Measurements from ENCODE around the gene SARM1. TPM values are rescaled to one million over a fixed set of nuclear protein-coding genes. Genes with fewer than 3 reads are reported as not detected.
"Not testable (repeated sequence)": the region's sequence is repeated elsewhere in the genome, so short reads cannot be mapped to it uniquely, and the experiment has no call there.

Gene SARM1
- total RNA-seq, 4 donors from 2014 or later = 6.0 to 22.1 (median 9.5) TPM

GRCh38 chr17:28426081-28426519 lies 54.6 kb downstream of the SARM1 start:
- TF ChIP-seq EP300 (IDR thresholded peaks at IDR 0.05; ENCODE audit: low read depth) = no peak
- peak in 4 of 5 experiments; percentile 11 to 37 (median 30) for TF ChIP-seq CTCF (IDR thresholded peaks at IDR 0.05)
- TF ChIP-seq POLR2AphosphoS5 (IDR thresholded peaks at IDR 0.05) = no peak
- DNase-seq = peak; percentile 27
- 81% methylated on average over 9 of the region's 9 CpGs; no CpG with 5 or more reads in 1 of the 2 donors for WGBS, 2 donors (ENCODE audit: low coverage in 1 of 2)
- Histone ChIP-seq H3K36me3 (no peaks in the 10 kb centered on the region), H3K9me3 (no peaks in the 10 kb centered on the region), H3K4me1 (no peaks in the 10 kb centered on the region), H3K27ac (no peak overlapping the region), H3K27me3 (no peaks in the 10 kb centered on the region), H3K4me3 (no peak overlapping the region)
- in situ Hi-C loops (cut with MboI; ENCODE audit: low pct_ligation_motif_present in 1 of 4, low pct_unique_long_range_greater_than_20kb in 1 of 4, low sequenced_read_pairs in 3 of 4) (no loop called here), intact Hi-C loops (cut with DNase I; ENCODE audit: low total_unique reads) (no loop called here)

GRCh38 chr17:28427371-28427770 lies 55.9 kb downstream of the SARM1 start:
- intact Hi-C loops (cut with DNase I; ENCODE audit: low total_unique reads) = no loop called here
- TF ChIP-seq EP300 (IDR thresholded peaks at IDR 0.05; ENCODE audit: low read depth) (no peak), POLR2AphosphoS5 (IDR thresholded peaks at IDR 0.05) (no peak), CTCF (IDR thresholded peaks at IDR 0.05) (no peak), POLR2A (IDR thresholded peaks at IDR 0.05) (no peak)
- in situ Hi-C loops (cut with MboI; ENCODE audit: low pct_ligation_motif_present in 1 of 4, low pct_unique_long_range_greater_than_20kb in 1 of 4, low sequenced_read_pairs in 3 of 4) = no loop called here
- no peak overlapping the region for H3K4me3 ChIP-seq
- H3K4me1 ChIP-seq = no peaks in the 10 kb centered on the region
- 74 to 75% methylated on average over 4 to 5 of the region's 5 CpGs for WGBS, 2 donors (ENCODE audit: low coverage in 1 of 2)
- H3K27me3 ChIP-seq = peaks cover 8% of the 10 kb centered on the region
- H3K27ac ChIP-seq = no peak overlapping the region
- no peaks in the 10 kb centered on the region for H3K36me3 ChIP-seq
- no peak for DNase-seq
- no peaks in the 10 kb centered on the region for H3K9me3 ChIP-seq

- H3K4me3 ChIP-seq; H3K27ac ChIP-seq; intact Hi-C loops (cut with DNase I; ENCODE audit: low total_unique reads); H3K36me3 ChIP-seq; H3K9me3 ChIP-seq; H3K27me3 ChIP-seq; in situ Hi-C loops (cut with MboI; ENCODE audit: low pct_ligation_motif_present in 1 of 4, low pct_unique_long_range_greater_than_20kb in 1 of 4, low sequenced_read_pairs in 3 of 4); DNase-seq; H3K4me1 ChIP-seq: not testable (repeated sequence)
- 86 to 100% methylated on average over 4 of the region's 4 CpGs for whole genome bisulfite sequencing, 2 donors (ENCODE audit: low coverage in 1 of 2)
Observed at GRCh38 chr17:28427982-28428381, 56.5 kb downstream of the SARM1 start.

GRCh38 chr17:28433721-28434120 lies 62.2 kb downstream of the SARM1 start:
- H3K27me3 ChIP-seq = peaks cover 8% of the 10 kb centered on the region
- 39% methylated on average over 1 of the region's 1 CpG; no CpG with 5 or more reads in 1 of the 2 donors for WGBS, 2 donors (ENCODE audit: low coverage in 1 of 2)
- no peaks in the 10 kb centered on the region for H3K9me3 ChIP-seq
- no peak overlapping the region for H3K4me3 ChIP-seq
- no peaks in the 10 kb centered on the region for H3K36me3 ChIP-seq
- H3K4me1 ChIP-seq = no peaks in the 10 kb centered on the region
- intact Hi-C loops (cut with DNase I; ENCODE audit: low total_unique reads) (no loop called here), in situ Hi-C loops (cut with MboI; ENCODE audit: low pct_ligation_motif_present in 1 of 4, low pct_unique_long_range_greater_than_20kb in 1 of 4, low sequenced_read_pairs in 3 of 4) (no loop called here)
- TF ChIP-seq POLR2A (IDR thresholded peaks at IDR 0.05) (no peak), CTCF (IDR thresholded peaks at IDR 0.05) (no peak), POLR2AphosphoS5 (IDR thresholded peaks at IDR 0.05) (no peak), EP300 (IDR thresholded peaks at IDR 0.05; ENCODE audit: low read depth) (no peak)
- DNase-seq = no peak
- H3K27ac ChIP-seq = no peak overlapping the region

GRCh38 chr17:28434326-28434725 lies 62.8 kb downstream of the SARM1 start:
- DNase-seq; H3K9me3 ChIP-seq; H3K27ac ChIP-seq; H3K27me3 ChIP-seq; H3K4me1 ChIP-seq; in situ Hi-C loops (cut with MboI; ENCODE audit: low pct_ligation_motif_present in 1 of 4, low pct_unique_long_range_greater_than_20kb in 1 of 4, low sequenced_read_pairs in 3 of 4); H3K4me3 ChIP-seq; intact Hi-C loops (cut with DNase I; ENCODE audit: low total_unique reads); H3K36me3 ChIP-seq: not testable (repeated sequence)
- 33 to 55% methylated on average over 1 to 8 of the region's 8 CpGs for WGBS, 2 donors (ENCODE audit: low coverage in 1 of 2)
